ENCODE results near the gene STYXL1.

The STYXL1 gene

DNA sequence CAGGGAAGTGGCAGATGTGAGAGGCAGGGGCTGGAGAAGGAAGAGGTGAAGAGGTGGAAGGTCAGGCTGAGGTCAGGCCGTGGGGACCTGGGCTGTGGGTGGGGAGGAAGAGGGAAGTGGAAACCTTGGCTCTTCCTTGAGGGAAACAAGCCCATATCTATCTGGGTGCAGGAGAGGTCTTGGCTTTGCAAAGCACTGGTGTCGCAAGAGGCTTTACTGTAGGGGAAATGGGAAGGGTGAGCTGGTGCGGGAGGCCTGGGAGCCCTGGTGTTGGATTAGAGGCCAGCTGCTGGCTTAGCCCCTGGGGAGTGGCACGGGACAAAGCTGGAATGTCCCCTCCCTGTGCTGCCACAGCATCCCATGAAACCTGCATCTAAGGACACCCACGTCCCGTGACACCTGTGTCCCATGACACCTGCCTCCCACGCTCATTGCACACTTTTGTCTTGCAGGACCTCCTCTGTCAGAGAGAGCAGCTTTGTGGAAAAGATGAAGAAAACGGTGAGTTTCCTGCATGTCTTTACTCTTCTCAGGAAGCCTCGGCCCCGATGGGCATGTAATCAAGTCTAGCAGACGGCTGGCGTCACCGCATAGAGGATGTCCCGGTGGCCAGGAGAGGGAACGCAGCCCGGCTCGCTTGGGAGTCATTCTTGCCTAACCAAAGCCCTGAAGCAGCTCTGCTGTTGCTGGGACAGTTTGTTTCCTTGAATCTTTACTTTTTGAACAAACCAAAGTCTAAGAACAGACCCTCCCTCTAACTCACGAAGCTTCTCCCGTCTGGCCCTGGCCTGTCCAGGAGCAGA lies 75.6 kb downstream of the STYXL1 start:
- peak; percentile 20 for DNase-seq

DNA sequence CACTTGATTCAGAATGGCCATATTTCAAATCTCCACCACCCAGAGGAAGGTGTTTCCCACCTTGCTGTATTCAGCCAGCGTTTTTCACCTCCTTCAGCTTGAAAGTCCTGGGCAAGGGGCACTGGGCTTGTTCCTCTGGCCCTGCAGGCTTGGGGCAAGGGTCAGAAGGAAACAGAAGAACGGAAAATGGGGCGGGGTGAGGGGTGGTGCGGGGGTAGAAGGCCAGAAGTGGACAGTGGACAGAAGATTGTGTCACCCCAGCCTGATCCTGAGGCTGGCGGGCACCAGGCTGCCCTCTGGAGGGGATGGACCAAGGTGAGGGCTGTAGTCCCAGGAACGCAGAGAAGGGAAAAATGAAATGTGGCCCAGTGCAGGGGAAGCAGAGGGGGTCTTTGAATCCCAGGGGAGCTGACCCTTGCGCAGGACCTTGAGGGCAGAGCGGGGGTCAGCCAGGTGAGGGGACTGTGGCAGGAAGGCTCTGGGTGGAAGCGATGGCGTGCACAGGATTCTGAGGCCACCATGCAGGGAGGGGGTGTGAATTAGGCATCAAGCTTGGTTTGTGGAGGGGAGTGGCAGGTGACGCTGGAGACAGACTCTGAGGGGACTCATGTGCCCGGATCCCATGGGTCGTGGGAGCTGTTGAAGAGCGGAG lies 76.4 kb downstream of the STYXL1 start:
- no peak for DNase-seq

DNA sequence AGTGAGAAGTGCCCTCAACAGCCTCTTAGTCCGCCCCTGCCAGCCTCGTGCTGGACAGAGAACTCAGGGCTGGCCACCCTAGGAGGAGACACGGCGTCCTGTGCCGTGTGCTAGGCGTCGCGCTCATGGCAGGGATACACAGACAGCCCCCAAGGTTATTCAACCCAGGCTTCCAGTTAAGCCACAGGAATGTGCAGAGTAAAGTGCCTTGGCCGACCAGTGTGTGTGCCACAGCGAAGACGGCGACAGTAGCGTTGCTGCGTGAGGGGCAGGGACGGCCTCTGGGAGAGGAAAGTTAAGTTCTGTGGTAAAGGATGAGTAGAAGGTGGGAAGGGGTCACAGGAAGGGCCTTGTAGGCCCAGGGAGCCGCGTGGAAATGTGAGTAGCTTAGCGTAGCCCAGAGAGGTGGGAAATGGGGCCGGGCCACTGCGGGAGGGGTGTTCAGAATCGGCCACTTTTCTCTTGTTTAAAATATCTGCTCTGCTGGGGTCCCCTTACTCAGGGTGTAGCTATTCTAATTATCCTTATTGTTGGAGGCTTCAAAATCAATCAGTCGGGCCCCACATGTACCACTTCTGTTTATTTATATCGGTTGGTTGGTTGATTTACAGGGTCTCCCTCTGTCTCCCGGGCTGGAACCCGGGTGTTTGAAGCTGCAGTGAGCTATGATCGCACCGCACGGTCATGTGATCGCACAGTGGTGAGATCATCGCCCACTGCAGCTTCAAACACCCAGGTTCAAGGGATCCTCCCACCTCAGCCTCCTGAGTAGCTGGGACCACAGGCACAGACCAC lies 77.9 kb downstream of the STYXL1 start:
- no peak for DNase-seq

DNA sequence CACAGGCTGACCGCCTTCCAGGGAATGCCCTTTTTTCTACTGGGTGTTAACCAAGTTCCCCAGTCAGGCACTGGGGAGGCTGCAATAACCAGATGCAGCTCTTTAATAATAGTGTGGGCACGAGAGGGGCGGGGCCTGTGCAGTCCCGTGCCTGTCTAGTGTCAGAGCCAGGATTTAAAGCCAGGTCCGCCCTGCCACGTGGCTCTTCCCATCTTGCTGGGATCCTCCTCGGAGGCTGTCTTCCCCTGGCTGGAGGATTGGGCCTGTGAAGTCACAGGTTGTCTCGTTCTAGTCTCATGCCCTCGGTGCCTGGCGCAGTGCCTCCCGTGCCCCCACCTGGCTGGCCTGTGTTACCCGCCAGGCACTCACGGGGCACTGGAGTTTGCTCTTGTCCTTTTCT lies 78.6 kb downstream of the STYXL1 start:
- DNase-seq: no peak

DNA sequence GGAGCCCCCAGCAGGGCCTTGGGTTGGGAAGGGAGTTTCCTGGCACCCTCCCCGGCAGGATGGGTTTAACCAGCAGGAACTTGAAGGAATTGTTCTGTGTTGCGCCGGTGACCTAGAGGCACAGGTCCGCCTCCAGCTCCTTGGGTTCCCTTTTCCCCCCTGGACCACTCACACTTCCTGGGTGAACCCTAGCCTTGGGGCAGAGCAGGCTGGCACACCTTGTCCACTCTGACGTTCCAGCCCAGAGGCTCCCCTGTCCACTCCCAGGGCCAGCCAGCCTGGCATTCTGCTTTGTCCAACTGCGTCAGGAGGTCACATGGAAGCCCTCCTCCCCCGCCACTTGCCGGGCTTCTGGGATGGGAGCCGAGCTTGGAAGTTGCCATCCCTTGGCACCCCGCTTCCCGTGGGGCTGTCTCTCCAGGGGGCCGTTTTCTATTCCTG lies 79.2 kb downstream of the STYXL1 start:
- no peak for DNase-seq

DNA sequence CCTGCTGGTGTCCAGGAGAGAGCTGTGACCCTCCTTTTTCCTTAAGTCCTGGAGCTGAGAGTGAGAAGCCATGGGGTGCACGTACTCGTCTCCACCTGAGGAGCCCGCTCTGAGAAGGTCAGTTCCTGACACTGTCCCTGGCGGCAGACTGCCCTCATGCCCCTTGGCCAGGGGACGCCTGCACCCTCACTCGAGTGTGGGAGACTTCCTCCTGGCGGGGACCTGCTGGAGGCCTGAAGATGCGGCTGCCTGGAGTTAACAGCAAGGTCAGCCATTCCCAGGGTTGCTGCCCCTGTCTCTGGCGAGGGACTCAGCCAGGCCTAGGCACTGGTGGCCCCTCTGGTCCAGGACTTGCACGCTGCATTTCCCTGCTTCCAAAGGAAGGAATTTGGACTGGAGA lies 79.8 kb downstream of the STYXL1 start:
- no peak for DNase-seq

DNA sequence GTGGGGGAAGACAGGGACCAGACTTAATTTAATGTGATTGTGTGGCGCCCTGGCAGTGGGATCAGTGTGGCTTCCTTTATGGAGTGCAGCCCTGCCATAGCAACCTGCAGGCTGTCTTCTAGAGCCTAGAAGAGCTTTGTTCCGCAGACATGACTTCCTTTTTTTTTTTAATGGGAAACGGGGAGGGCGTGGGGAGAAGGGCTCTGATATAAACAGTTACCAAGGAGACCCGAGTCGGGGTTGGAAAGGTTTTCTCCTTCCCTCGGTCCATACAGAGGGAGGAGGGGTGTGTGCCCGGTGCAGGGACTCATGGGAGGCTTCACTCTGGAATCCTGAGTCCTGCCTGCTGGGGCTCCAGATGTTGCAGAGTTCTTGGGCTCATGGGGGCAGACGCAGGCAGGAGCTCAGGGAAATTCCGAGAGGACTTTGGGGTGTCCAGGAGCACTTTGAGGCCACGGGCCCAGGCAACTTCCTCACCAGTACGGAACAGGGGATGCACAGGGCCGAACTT lies 80.3 kb downstream of the STYXL1 start:
- DNase-seq: no peak

DNA sequence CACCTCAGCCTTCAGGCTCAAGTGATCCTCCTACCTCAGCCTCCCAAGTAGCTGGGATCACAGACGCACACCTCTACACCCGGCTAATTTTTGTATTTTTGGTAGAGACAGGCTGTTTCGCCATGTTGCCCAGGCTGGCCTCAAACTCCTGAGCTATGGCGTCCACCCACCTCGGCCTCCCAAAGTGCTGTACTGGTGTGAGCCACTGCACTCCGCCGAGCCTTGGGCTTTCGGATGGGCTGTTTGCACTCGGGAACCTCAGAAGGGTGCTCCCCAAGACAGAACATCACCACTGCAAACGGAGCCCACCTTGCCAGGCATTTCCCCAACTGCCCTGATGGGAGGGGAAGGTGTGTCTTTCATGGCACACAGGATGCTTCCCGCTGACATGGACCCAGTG lies 80.7 kb downstream of the STYXL1 start:
- no peak for DNase-seq

DNA sequence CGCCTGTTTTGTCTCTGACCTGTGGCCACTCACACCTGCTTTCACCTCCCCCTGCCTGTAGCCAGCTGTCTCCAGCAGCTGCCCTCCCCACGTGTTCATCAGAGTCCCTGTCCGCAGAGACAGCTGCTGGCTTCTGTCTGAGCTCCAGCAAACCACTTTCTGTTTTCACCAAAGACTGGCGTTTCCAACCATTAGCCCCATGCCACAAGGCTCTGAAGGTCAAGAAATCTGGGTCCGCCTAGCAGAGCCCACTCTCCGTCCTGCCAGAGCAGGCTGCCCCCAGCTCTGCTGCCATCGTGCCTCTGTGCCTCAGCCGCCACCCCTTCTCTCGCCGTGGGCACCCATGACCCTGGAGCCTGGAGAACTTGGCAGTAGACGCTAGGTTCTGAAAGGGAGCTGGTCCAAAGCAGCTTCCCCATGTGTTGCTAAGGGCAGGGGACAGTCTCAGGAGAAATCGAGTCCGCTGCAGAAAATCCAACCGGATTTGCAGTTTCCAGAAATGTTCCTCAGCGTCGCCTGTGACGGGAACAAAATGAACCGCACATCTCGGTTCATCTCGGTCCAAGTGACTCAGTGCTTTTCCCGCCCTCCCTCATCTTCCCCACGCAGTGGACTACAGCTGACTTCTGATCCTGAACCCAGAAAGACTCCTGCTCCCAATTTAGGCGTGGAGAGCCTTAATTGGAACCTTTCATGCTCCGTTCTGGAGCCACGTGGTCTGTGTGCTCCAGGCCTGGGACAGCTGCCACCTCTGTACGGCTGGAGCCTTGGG lies 81.4 kb downstream of the STYXL1 start:
- no peak for DNase-seq

DNA sequence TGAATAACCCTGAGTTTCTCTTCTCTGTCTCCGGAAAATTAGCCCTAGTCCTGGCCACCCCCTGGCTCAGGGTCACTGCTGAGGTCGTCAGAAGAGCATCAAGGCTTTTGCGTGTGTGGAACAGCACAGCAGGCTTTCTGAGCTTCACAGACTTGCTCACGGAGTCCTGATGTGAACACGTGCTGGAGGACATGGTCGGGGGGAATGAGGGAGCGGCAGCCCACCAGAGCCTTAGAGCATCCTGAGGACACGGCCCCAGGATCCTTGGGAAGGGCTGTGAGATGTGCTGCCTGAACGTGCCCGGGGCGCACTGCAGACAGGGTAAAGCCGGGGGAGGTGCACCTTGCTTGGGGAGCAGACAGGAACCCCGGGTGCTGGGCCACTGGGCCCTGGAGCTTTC lies 82.2 kb downstream of the STYXL1 start:
- DNase-seq: no peak

DNA sequence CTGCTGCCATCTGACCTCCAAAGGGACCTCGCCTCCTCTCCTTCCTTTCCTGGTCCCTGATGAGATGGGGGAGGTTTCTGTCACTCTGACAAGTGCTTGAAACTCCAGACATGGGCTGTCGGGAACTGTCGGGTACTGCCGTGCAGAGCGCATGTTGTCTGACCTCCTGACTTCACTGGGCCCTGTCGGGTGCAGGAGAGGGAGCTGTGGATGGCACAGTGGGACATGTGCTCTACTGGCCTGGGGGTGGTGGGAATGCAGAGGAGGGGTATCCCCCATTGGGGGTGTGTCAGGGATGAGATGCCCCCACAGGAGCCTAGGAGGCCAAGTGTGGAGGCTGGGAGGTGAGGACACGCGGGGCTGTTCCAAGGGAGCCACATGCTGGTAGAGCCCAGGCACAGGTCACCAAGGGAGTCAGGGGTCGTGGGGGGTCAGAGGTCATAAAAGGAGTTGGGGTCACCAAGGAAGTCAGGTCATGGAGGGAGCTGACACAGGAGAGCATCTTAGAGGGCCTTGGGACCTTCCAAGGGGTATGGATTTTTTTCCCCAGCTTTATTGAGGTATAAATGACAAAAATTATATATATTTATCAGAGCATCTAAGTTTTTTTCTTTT lies 84.3 kb downstream of the STYXL1 start:
- no peak for DNase-seq

DNA sequence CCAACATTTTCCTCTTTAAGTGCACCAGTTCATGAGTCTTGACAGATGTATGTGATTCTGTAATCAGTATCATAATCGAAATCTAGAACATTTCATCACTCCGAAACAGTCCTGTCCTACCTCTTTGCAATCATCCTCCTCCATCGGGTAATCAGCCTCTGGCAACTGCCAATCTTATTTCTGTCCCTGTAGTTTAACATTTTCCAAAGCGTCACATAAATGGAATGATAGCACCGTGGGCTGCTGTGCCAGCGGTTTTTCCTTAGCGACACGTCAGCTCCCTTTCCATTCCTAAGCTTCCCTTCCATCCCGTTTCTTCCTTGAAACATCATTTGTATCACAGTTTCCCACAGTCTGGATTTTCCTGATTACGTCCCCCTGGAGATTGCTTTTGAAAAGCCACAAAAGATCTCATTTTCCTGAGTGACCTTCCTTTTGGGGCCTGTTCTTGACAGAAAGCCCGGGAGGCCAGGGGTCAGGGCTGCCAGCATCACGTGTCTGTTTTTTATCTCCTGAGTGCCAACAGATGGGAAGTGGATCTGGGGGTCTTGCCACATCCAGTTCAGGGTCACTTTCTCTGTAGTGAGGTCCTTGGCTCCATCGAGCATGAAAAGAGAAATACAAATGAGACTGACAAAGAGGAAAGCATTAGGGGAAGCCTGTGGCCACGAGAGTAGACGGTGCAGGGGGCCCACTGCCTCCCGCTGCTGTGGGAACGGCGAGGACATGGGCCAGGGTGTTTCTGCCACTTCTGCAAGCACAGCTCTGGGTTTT lies 85.0 kb downstream of the STYXL1 start:
- DNase-seq: no peak

DNA sequence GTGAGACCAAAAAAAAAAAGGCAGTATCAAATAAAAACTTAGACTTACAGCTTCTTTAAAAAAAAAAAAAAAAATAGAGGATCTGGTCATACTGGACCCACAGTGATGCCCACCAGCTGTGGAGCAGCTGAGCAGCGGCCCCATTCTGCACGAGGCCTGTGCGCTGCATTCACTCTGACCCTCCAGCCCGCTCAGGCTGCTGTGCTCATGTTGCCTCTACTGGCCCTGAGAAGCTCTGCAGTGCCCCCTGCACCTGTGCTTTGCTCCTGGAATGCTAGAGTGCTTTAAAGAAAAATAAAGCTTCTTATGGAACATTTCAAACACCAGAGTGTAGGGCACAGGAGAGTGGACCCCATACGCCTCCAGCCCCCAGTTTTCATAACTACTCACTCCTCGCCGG lies 86.6 kb downstream of the STYXL1 start:
- no peak for DNase-seq

DNA sequence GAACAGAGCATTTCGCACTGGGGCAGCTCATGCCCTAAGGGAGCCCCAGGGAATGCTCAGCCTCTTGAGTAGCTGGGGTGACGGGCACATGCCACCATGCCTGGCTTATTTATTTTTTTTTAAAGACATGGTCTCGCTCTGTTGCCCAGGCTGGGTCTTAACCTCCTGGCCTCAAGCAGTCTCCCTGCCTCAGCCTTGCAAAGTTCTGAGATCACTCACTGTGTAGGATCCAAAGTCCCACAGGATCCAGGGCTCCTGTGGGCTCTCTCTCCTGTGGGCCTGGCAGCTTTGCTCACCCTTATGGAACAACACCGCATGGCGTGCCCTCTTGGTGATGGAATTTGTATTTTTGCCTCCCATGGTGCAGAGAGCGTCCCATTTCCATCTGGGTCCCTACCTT lies 87.4 kb downstream of the STYXL1 start:
- DNase-seq: no peak

DNA sequence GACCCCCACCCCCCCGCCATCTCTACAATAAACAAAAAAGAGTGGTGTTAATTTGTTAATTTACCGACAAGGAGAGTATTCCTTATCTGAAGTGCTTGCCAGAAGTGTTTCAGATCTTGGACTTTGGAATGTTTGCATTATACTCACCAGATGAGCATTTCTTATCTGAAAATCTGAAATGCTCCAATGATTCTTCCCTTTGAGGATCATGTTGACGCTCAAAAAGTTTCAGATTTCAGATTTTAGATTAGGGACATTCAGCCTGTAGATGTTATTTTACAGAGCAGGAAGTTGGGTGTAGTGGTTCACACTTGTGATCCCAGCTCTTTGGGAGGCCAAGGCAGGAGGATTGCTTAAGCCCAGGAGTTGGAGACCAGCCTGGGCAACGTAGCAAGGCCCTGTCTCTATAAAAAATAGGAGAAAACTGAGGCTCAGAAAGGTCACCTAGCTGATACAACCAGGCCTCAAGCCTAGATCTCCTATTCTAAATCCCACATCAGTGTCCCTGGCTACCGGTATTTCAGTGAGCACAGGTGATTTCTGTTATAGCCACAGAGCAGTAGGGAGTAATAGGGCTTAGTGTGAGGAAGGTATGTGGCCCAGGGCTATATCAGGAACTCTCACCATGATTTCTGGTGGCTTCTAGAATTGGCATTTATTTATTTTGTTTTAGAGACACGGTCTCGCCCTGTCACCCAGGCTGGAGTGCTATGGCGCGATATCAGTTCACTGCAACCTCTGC lies 88.8 kb downstream of the STYXL1 start:
- no peak for DNase-seq

DNA sequence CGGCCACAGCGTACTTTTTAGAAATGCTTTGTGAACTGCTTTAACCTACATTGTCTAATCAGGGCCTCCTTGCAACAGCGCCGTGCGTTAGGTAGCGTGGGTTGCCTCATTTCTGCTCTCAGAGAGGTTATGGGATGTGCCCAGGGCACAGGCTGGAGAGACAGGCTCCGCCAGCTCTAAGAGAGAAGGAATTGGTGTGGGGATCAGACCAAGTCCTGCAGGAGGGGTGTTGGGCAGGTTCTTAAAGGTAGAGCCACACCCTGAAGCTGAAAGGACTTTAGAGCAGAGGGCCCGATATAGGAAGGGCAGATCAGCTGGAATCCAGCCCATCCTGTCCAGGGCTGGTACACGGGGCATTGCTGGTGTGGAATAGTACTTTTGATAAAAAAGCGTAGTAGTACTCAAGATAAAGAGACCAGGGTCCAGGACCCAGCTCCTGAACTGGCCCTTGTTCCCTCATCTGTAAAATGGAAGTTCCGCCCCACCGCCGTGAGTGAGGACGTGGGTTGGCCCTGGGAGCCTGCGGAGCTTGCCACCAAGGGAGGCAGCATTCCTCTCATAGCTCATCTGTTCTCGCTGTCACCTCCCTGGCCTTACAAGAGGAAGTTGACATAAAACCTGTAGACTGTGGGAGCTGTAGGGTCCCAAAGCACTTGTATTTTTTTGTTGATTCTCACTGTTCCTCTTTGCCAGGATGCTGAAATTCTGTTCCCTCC lies 90.6 kb downstream of the STYXL1 start:
- DNase-seq: no peak

DNA sequence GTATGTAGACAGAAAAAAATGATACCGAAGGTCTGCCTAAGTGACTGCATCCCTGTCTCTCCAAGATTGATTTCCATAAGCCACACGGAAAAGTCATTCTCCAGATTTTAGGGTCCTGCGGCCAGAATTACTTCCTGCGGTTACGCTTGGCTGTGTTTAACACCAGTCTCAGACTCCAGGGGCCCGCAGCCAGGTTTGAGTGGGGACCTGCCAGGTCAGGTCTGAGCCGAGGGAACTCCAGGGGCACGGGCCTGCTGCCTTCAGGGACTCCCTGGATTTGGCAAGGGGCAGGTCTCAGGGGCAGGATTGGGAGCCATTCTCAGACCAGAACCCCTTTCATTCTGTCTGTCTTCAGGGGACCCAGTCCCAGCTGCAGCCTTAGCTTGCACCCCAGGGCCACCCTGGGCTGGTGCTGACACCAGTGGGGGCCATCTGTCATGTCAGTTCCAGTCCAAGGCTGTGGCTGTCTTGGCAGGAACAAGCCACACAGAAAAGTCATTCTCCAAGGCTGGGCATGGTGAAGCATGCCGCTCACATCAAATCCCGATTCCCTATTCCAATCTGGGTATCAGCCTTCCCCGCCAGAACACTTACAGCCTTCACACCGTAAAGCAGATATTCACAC lies 92.4 kb downstream of the STYXL1 start:
- no peak for DNase-seq

DNA sequence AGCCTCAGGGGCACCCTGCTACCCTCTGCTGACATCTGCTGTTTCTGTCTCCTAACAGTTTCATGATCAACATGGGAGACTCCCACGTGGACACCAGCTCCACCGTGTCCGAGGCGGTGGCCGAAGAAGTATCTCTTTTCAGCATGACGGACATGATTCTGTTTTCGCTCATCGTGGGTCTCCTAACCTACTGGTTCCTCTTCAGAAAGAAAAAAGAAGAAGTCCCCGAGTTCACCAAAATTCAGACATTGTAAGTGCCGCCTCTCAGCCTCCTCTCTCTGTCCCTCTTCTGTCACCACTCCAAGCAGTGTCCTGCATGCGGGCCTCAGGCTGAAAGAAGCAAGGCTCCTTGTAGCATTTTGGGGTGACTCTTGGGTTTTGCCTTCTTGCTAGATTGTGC lies 93.9 kb downstream of the STYXL1 start:
- DNase-seq: no peak

DNA sequence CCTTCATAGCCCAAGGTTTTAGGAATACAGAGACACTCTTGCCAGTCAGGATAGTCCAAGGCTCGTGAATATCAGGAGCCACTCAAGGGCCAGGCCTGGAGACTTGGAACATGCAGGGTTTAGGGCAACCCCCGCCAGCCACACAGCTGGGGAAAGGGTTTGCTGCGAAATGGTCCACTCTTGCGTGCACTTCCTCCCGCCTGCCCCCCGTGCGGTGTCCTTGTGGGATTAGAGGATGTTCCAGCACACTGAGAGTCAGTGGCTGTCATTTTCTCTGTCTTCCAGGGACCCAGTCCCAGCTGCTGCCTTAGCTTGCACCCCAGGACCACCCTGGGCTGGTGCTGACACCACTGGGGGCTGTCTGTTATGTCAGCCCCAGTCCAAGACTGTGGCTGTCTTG lies 94.4 kb downstream of the STYXL1 start:
- DNase-seq: no peak

DNA sequence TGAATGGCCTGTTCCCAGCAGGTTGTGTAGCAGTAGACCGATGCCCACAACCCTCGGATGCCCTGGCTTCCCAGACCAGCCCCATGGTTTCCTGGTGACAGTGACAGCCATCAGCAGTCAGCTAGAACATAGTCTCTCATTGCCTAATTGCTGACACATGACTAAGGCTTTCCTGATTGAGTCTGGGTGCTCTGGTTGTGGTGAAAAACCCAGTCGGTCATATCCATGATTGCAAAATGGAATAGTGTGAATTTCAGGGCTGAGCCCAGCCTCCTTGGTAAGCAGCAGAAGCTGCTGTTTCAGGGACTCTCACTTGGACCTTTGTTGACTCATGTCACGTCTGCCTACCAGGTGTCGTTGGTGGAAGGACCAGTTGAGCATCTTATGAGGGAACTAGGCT lies 96.3 kb downstream of the STYXL1 start:
- peak; percentile 12 for DNase-seq

Measured in NCI-H226 (cell line).